ENCODE measurements around the gene DPH3.

Gene DPH3

GRCh38 chr3:16290007-16290826, 25.5 kb upstream of the DPH3 start:
- DNase-seq, result peak; percentile 30 to 83

- no peak for DNase-seq
These were observed 24.6 kb upstream of the DPH3 start for GRCh38 chr3:16289144-16289889.

- DNase-seq, result no peak
These were observed 23.9 kb upstream of the DPH3 start for GRCh38 chr3:16288664-16289063.

- DNase-seq, result peak in 1 of 2 donors; percentile 18
These were observed 22.2 kb upstream of the DPH3 start for GRCh38 chr3:16286751-16287543.

GRCh38 chr3:16286161-16286560, 21.4 kb upstream of the DPH3 start:
- no peak for DNase-seq

- DNase-seq, result no peak
These were observed 19.9 kb upstream of the DPH3 start for GRCh38 chr3:16284633-16285032.

- DNase-seq, result no peak
These were observed 15.9 kb upstream of the DPH3 start for GRCh38 chr3:16280671-16281070.

GRCh38 chr3:16279010-16279801, 14.5 kb upstream of the DPH3 start:
- no peak for DNase-seq

GRCh38 chr3:16277471-16277870, 12.7 kb upstream of the DPH3 start:
- no peak for DNase-seq

- no peak for DNase-seq
These were observed 9.1 kb upstream of the DPH3 start for GRCh38 chr3:16273867-16274266.

GRCh38 chr3:16272588-16272987, 7.8 kb upstream of the DPH3 start:
- no peak for DNase-seq

- no peak for DNase-seq
These were observed 6.1 kb upstream of the DPH3 start for GRCh38 chr3:16270855-16271254.

GRCh38 chr3:16266714-16267113, 2.0 kb upstream of the DPH3 start:
- no peak for DNase-seq

- DNase-seq, result no peak
These were observed 678 bp upstream of the DPH3 start for GRCh38 chr3:16265455-16265786.

- DNase-seq, result peak in 1 of 2 donors; percentile 33
These were observed 502 bp downstream of the DPH3 start for GRCh38 chr3:16264174-16264707.

- DNase-seq, result peak; percentile 14 to 37
These were observed 2.6 kb downstream of the DPH3 start for GRCh38 chr3:16262174-16262573.

GRCh38 chr3:16260046-16260445, 4.7 kb downstream of the DPH3 start:
- peak; percentile 31 to 63 for DNase-seq

GRCh38 chr3:16258866-16259265, 5.9 kb downstream of the DPH3 start:
- peak in 1 of 2 donors; percentile 16 for DNase-seq

- no peak for DNase-seq
These were observed 6.6 kb downstream of the DPH3 start for GRCh38 chr3:16258177-16258576.

GRCh38 chr3:16257309-16257708, 7.4 kb downstream of the DPH3 start:
- peak; percentile 34 to 68 for DNase-seq

- no peak for DNase-seq
These were observed 9.0 kb downstream of the DPH3 start for GRCh38 chr3:16255726-16256125.

GRCh38 chr3:16255326-16255725, 9.4 kb downstream of the DPH3 start:
- DNase-seq, result no peak

Data from inflammatory macrophage treated with lipopolysaccharide for 1 hour (primary cell).